ENCODE data around the gene CAMKK1. TPM values are rescaled to one million over a fixed set of nuclear protein-coding genes. Genes with fewer than 3 reads are reported as not detected.

The CAMKK1 gene
- total and polyA plus RNA-seq, 2 of the 4 experiments (the other 2 are of a cell fraction), result 4.1 to 8.2 TPM

- no peak overlapping the region for H2BK15ac ChIP-seq (ENCODE audit: low read depth, low read length)
- no peaks in the 10 kb centered on the region for H4K20me1 ChIP-seq (ENCODE audit: insufficient read depth, low read length)
- peaks cover 5% of the 10 kb centered on the region; the same call in 1 of the 2 replicates for H3K27me3 ChIP-seq (ENCODE audit: control insufficient read depth, insufficient read depth, low read length)
- no peaks in the 10 kb centered on the region for H3K36me3 ChIP-seq (ENCODE audit: control insufficient read depth, insufficient read depth, low read length)
- no peaks in the 10 kb centered on the region for H3K9me1 ChIP-seq (ENCODE audit: insufficient read depth, low read length)
- CTCF ChIA-PET, result interaction anchor here (1.2 kb wide), 1 partner anchor 14 kb away, joined by 5 read pairs; no protein-coding TSS in a partner anchor
- TF ChIP-seq POLR2A (IDR thresholded peaks at IDR 0.05; ENCODE audit: low read depth, low read length) (no peak), ELK1 (IDR thresholded peaks at IDR 0.05; ENCODE audit: borderline replicate concordance, low read depth, low read length) (no peak), MAFK (IDR thresholded peaks at IDR 0.05; ENCODE audit: low read depth, low read length) (no peak), MAZ (IDR thresholded peaks at IDR 0.05; ENCODE audit: borderline replicate concordance, low read depth, low read length) (no peak), RAD21 (IDR thresholded peaks at IDR 0.05; ENCODE audit: low read length) (no peak), FOS (IDR thresholded peaks at IDR 0.05; ENCODE audit: low read depth, low read length) (no peak)
- H3K23ac ChIP-seq (ENCODE audit: low read depth, low read length), result no peak overlapping the region
- no peaks in the 10 kb centered on the region for H3K79me1 ChIP-seq (ENCODE audit: low read depth in 1 of 2, low read length in 2 of 2)
- H2AK5ac ChIP-seq (ENCODE audit: low read depth, low read length), result no peak overlapping the region
- no peak overlapping the region for H3K27ac ChIP-seq (ENCODE audit: insufficient read depth, low read length)
- H3K9ac ChIP-seq (ENCODE audit: low read depth, low read length), result no peak overlapping the region
- H3K9me3 ChIP-seq (ENCODE audit: control insufficient read depth, insufficient read depth, low read length), result no peaks in the 10 kb centered on the region
- no peak overlapping the region for H2BK20ac ChIP-seq (ENCODE audit: low read depth, low read length)
- H4K5ac ChIP-seq (ENCODE audit: low read depth, low read length), result no peak overlapping the region
- H3K4me2 ChIP-seq (ENCODE audit: low read depth, low read length), result no peak overlapping the region
- H2AK9ac ChIP-seq (replicated peaks; ENCODE audit: low read depth, low read length, poor library complexity), result no peak overlapping the region
- no peak overlapping the region for H3K4ac ChIP-seq (ENCODE audit: low read depth, low read length)
- 56% methylated on average over 7 of the region's 15 CpGs; no CpG with 5 or more reads in 1 of the 2 experiments for WGBS, 2 experiments (ENCODE audit: extremely low coverage in 2 of 2, insufficient read length in 1 of 2)
- POLR2A ChIA-PET (ENCODE audit: unreplicated experiment), result interaction anchor here (0.5 kb wide), 1 partner anchor 22 kb away, joined by 10 read pairs; no protein-coding TSS in a partner anchor
- dilution Hi-C loops (cut with HindIII; ENCODE audit: low sequenced_read_pairs, unreplicated experiment) (no loop called here), intact Hi-C loops (cut with micrococcal nuclease) (no loop called here), in situ Hi-C loops (cut with MboI; ENCODE audit: low sequenced_read_pairs) (no loop called here)
- no peak overlapping the region for H2BK120ac ChIP-seq (ENCODE audit: low read depth, low read length)
- BruUV-seq (replicated peaks), result no TSS peak
- ATAC-seq (ENCODE audit: low read depth) (no peak), DNase-seq (no peak)
- H3K56ac ChIP-seq (ENCODE audit: extremely low read depth, insufficient read depth, low read length), result no peak overlapping the region
- H4K91ac ChIP-seq (ENCODE audit: insufficient read depth, low read depth, low read length), result no peak overlapping the region
- H3K18ac ChIP-seq (ENCODE audit: low read depth, low read length), result no peak overlapping the region
- no peak overlapping the region for H2BK5ac ChIP-seq (ENCODE audit: low read depth, low read length, poor library complexity, severe bottlenecking)
- H4K8ac ChIP-seq (ENCODE audit: low read depth in 2 of 2, low read length in 2 of 2), result no peak overlapping the region
- H2AFZ ChIP-seq (replicated peaks; ENCODE audit: low read length, poor library complexity), result peak overlapping the region; percentile 33
- H3K4me3 ChIP-seq (ENCODE audit: insufficient read depth, low read depth, low read length), result no peak overlapping the region
- H3K4me1 ChIP-seq (ENCODE audit: control insufficient read depth, insufficient read depth, low read length), result peaks cover 3% of the 10 kb centered on the region; the same call in 1 of the 2 replicates
- no peak overlapping the region for H3K14ac ChIP-seq (replicated peaks; ENCODE audit: low read depth, low read length)
Measured at GRCh38 chr17:3927628-3928340, 34.9 kb upstream of the CAMKK1 start.
